Medulla oblongata (tissue), 1 donor: Measurements from ENCODE around the gene NOD2.

Source experiments
- DNase-seq: peaks from one replicate; pipeline ENCODE4 v3.0.0-alpha.2; 2015; ENCODE audit errors: extremely low spot score

The NOD2 gene

GRCh38 chr16:50717494-50717893 is 24.1 kb downstream of the NOD2 start:
- DNase-seq, result no peak

- no peak for DNase-seq
These were observed 24.8 kb downstream of the NOD2 start for GRCh38 chr16:50718061-50718760.

- DNase-seq, result no peak
These were observed 25.5 kb downstream of the NOD2 start for GRCh38 chr16:50718761-50719400.

GRCh38 chr16:50719401-50720337 is 26.3 kb downstream of the NOD2 start:
- DNase-seq, result no peak

- no peak for DNase-seq
These were observed 28.4 kb downstream of the NOD2 start for GRCh38 chr16:50721549-50722404.

GRCh38 chr16:50722405-50722737 is 29.0 kb downstream of the NOD2 start:
- no peak for DNase-seq

- DNase-seq, result no peak
These were observed 29.6 kb downstream of the NOD2 start for GRCh38 chr16:50722960-50723359.

GRCh38 chr16:50724306-50724705 is 30.9 kb downstream of the NOD2 start:
- DNase-seq, result no peak

- DNase-seq, result no peak
These were observed 38.0 kb downstream of the NOD2 start for GRCh38 chr16:50731130-50731988.

- DNase-seq, result no peak
These were observed 38.8 kb downstream of the NOD2 start for GRCh38 chr16:50731989-50732832.

GRCh38 chr16:50733468-50733867 is 40.1 kb downstream of the NOD2 start:
- DNase-seq, result no peak

- peak; percentile 14 for DNase-seq
These were observed 42.3 kb downstream of the NOD2 start for GRCh38 chr16:50735629-50736122.

GRCh38 chr16:50736448-50736847 is 43.0 kb downstream of the NOD2 start:
- no peak for DNase-seq

- no peak for DNase-seq
These were observed 44.1 kb downstream of the NOD2 start for GRCh38 chr16:50737420-50737959.

- no peak for DNase-seq
These were observed 45.6 kb downstream of the NOD2 start for GRCh38 chr16:50739031-50739430.

GRCh38 chr16:50740736-50741135 is 47.3 kb downstream of the NOD2 start:
- no peak for DNase-seq

- DNase-seq, result peak; percentile 33
These were observed 47.9 kb downstream of the NOD2 start for GRCh38 chr16:50741225-50741780.

- DNase-seq, result peak; percentile 100
These were observed 48.6 kb downstream of the NOD2 start, which contains the start of gene CYLD for GRCh38 chr16:50741781-50742575. Gene CYLD (plus strand): TSS chr16:50742086. CDS start chr16:50749699, 7,613 bp downstream.
